Left renal cortex interstitium (tissue), 4 donors: ENCODE measurements around the gene OGDHL. TPM values are rescaled to one million over a fixed set of nuclear protein-coding genes. Genes with fewer than 3 reads are reported as not detected.

ENCODE experiments used
- DNase-seq, 4 donors: peaks; one replicate each; pipeline ENCODE4 v3.0.0-alpha.2; 2013; ENCODE audit warnings: low read depth in 4 of 4, low spot score in 2 of 4, missing footprints in 1 of 4
- polyA plus RNA-seq, 4 donors: library from polyadenylated mRNA; unstranded; fragments of 120-200 nt; gene quantifications; one replicate each; pipeline ENCODE4 v1.2.1, GENCODE V29; 2013; ENCODE audit not compliant: insufficient read length in 4 of 4

OGDHL gene
- polyA plus RNA-seq, 4 donors, result 42.3 to 47.6 (median 44.1) TPM

- no peak for DNase-seq
Measured at GRCh38 chr10:49698679-49699078, 63.4 kb downstream of the OGDHL start.

- DNase-seq, result no peak
Measured at GRCh38 chr10:49696311-49696710, 65.8 kb downstream of the OGDHL start.

GRCh38 chr10:49694466-49694865 lies 67.7 kb downstream of the OGDHL start:
- DNase-seq, result no peak

GRCh38 chr10:49691588-49691987 lies 70.5 kb downstream of the OGDHL start:
- no peak for DNase-seq

GRCh38 chr10:49690698-49691356 lies 71.3 kb downstream of the OGDHL start:
- DNase-seq, result peak in 3 of 4 donors; percentile 47 to 55 (median 47)

- DNase-seq, result no peak
Measured at GRCh38 chr10:49689882-49690510, 72.1 kb downstream of the OGDHL start.

- DNase-seq, result no peak
Measured at GRCh38 chr10:49688920-49689319, 73.2 kb downstream of the OGDHL start.

GRCh38 chr10:49688261-49688846 lies 73.8 kb downstream of the OGDHL start:
- DNase-seq, result no peak

- DNase-seq, result no peak
Measured at GRCh38 chr10:49686651-49687050, 75.5 kb downstream of the OGDHL start.

Other genes with a start within 250 kb of the OGDHL start
- 10 to 100 TPM; 12.6 to 19.3 (median 17.4) TPM for gene ERCC6, start 223.2 kb downstream of the OGDHL start, polyA plus RNA-seq
- under 1 TPM in 1 of 4 donors, not detected in 3; 0.06 TPM for gene SLC18A3, start 152.0 kb downstream of the OGDHL start, polyA plus RNA-seq
- not detected for gene CHAT, start 148.3 kb downstream of the OGDHL start, polyA plus RNA-seq
- under 1 TPM in 1 of 4 donors, not detected in 3; 0.08 TPM for gene C10orf53, start 82.7 kb downstream of the OGDHL start, polyA plus RNA-seq
- gene PARG, start 179.7 kb upstream of the OGDHL start, polyA plus RNA-seq, result 10 to 100 TPM; 31.4 to 42.2 (median 37.1) TPM
- gene TIMM23B, start 179.7 kb upstream of the OGDHL start, polyA plus RNA-seq, result 10 to 100 TPM; 10.4 to 22.1 (median 14.7) TPM
- 10 to 100 TPM; 10.8 to 41.4 (median 22.0) TPM for gene AGAP6, start 226.1 kb upstream of the OGDHL start, polyA plus RNA-seq